HFF-Myc (cell line): Measurements from ENCODE around the gene SNTA1.
"Not testable (repeated sequence)": the region's sequence is repeated elsewhere in the genome, so short reads cannot be mapped to it uniquely, and the experiment has no call there.

ENCODE experiments used
- DNase-seq: peaks from one replicate; pipeline ENCODE4 v3.0.0-alpha.2; 2011; ENCODE audit warnings: low read depth; ENCODE audit errors: extremely low read depth
- H3K4me3 ChIP-seq: replicated peaks from 2 replicates; pipeline ENCODE4 v1.5.1; 2011; ENCODE audit warnings: low read depth, mild to moderate bottlenecking, control low read depth, low read length
- CTCF ChIP-seq: IDR thresholded peaks from 2 replicates; pipeline ENCODE4 v1.5.1; 2012; ENCODE audit warnings: mild to moderate bottlenecking, low read depth, low read length, control low read depth; ENCODE audit errors: missing control alignments

Gene SNTA1

GRCh38 chr20:33437141-33437911 is 6.2 kb downstream of the SNTA1 start:
- no peak for DNase-seq
- no peak overlapping the region for H3K4me3 ChIP-seq
- no peak for TF ChIP-seq CTCF

- no peak overlapping the region for H3K4me3 ChIP-seq
Measured at GRCh38 chr20:33434434-33434833, 9.1 kb downstream of the SNTA1 start.

GRCh38 chr20:33433465-33434234 is 9.9 kb downstream of the SNTA1 start:
- no peak for DNase-seq
- no peak for TF ChIP-seq CTCF
- H3K4me3 ChIP-seq, result no peak overlapping the region

More at GRCh38 chr20:33434434-33434833, 9.1 kb downstream of the SNTA1 start:
- DNase-seq, result no peak
- TF ChIP-seq CTCF, result no peak

GRCh38 chr20:33431797-33432381 is 11.7 kb downstream of the SNTA1 start:
- DNase-seq, result no peak
- H3K4me3 ChIP-seq, result no peak overlapping the region
- TF ChIP-seq CTCF, result no peak

- not testable (repeated sequence) for H3K4me3 ChIP-seq, DNase-seq
Measured at GRCh38 chr20:33423875-33424274, 19.7 kb downstream of the SNTA1 start.

- peak; percentile 46 for DNase-seq
- no peak for TF ChIP-seq CTCF
- no peak overlapping the region for H3K4me3 ChIP-seq
Measured at GRCh38 chr20:33423141-33423834, 20.3 kb downstream of the SNTA1 start.
